ENCODE results near the gene SYT4. TPM values are rescaled to one million over a fixed set of nuclear protein-coding genes. Genes with fewer than 3 reads are reported as not detected.

Gene SYT4
- total RNA-seq, 6 donors from 2014 or later = 0.15 to 0.17 TPM; not detected in 4

GRCh38 chr18:43276491-43276890 is 799 bp downstream of the SYT4 start:
- TF ChIP-seq POLR2AphosphoS5 (IDR thresholded peaks at IDR 0.05) (no peak), CTCF (IDR thresholded peaks at IDR 0.05) (no peak), POLR2A (IDR thresholded peaks at IDR 0.05) (no peak)
- H3K4me3 ChIP-seq = no peak overlapping the region
- ATAC-seq (ENCODE audit: low FRiP score in 2 of 2) (no peak), DNase-seq (no peak)
- no peaks in the 10 kb centered on the region for H3K4me1 ChIP-seq
- H3K36me3 ChIP-seq = no peaks in the 10 kb centered on the region
- WGBS, 2 donors = 80 to 83% methylated on average over 3 of the region's 3 CpGs
- H3K27ac ChIP-seq = no peak overlapping the region
- H3K9me3 ChIP-seq = no peaks in the 10 kb centered on the region
- no peaks in the 10 kb centered on the region for H3K27me3 ChIP-seq

GRCh38 chr18:43275546-43275945 is 1.7 kb downstream of the SYT4 start:
- ATAC-seq (ENCODE audit: low FRiP score in 2 of 2) = no peak
- no peak for DNase-seq
- Histone ChIP-seq H3K4me3 (no peak overlapping the region), H3K9me3 (no peaks in the 10 kb centered on the region), H3K4me1 (no peaks in the 10 kb centered on the region), H3K27me3 (no peaks in the 10 kb centered on the region), H3K27ac (no peak overlapping the region), H3K36me3 (no peaks in the 10 kb centered on the region)
- WGBS, 2 donors = 74 to 76% methylated on average over 1 of the region's 1 CpG
- TF ChIP-seq EP300 (IDR thresholded peaks at IDR 0.05) (no peak), POLR2AphosphoS5 (IDR thresholded peaks at IDR 0.05) (no peak), POLR2A (IDR thresholded peaks at IDR 0.05) (no peak), CTCF (IDR thresholded peaks at IDR 0.05) (no peak)

- TF ChIP-seq CTCF (IDR thresholded peaks at IDR 0.05) (no peak), POLR2AphosphoS5 (IDR thresholded peaks at IDR 0.05) (no peak), EP300 (IDR thresholded peaks at IDR 0.05) (no peak), POLR2A (IDR thresholded peaks at IDR 0.05) (no peak)
- ATAC-seq (ENCODE audit: low FRiP score in 2 of 2) (no peak), DNase-seq (no peak)
- H3K9me3 ChIP-seq = no peaks in the 10 kb centered on the region
- 61% methylated on average over 1 of the region's 1 CpG for WGBS, 2 donors
- H3K36me3 ChIP-seq = no peaks in the 10 kb centered on the region
- H3K4me3 ChIP-seq = no peak overlapping the region
- H3K27ac ChIP-seq = no peak overlapping the region
- H3K27me3 ChIP-seq = no peaks in the 10 kb centered on the region
- H3K4me1 ChIP-seq = no peaks in the 10 kb centered on the region
Measured at GRCh38 chr18:43274526-43274925, 2.8 kb downstream of the SYT4 start.

GRCh38 chr18:43271593-43272432 is 5.5 kb downstream of the SYT4 start:
- 27 to 33% methylated on average over 6 of the region's 6 CpGs for WGBS, 2 donors
- Histone ChIP-seq H3K4me3 (no peak overlapping the region), H3K27ac (no peak overlapping the region), H3K9me3 (no peaks in the 10 kb centered on the region), H3K4me1 (no peaks in the 10 kb centered on the region), H3K36me3 (no peaks in the 10 kb centered on the region), H3K27me3 (no peaks in the 10 kb centered on the region)
- ATAC-seq (ENCODE audit: low FRiP score in 2 of 2) (no peak), DNase-seq (no peak)
- TF ChIP-seq CTCF (IDR thresholded peaks at IDR 0.05) (peak; percentile 47 to 77 (median 68)), POLR2AphosphoS5 (IDR thresholded peaks at IDR 0.05) (no peak)

- WGBS, 2 donors = 67 to 79% methylated on average over 1 of the region's 1 CpG
- Histone ChIP-seq H3K9me3 (no peaks in the 10 kb centered on the region), H3K4me1 (no peaks in the 10 kb centered on the region), H3K27me3 (no peaks in the 10 kb centered on the region), H3K36me3 (no peaks in the 10 kb centered on the region), H3K4me3 (no peak overlapping the region), H3K27ac (no peak overlapping the region)
- no peak for TF ChIP-seq POLR2AphosphoS5 (IDR thresholded peaks at IDR 0.05)
- DNase-seq (no peak), ATAC-seq (ENCODE audit: low FRiP score in 2 of 2) (no peak)
Measured at GRCh38 chr18:43267818-43268217, 9.5 kb downstream of the SYT4 start.
